H1 (cell line): ENCODE measurements around the gene SPOP. TPM values are rescaled to one million over a fixed set of nuclear protein-coding genes. Genes with fewer than 3 reads are reported as not detected.

Experiments used
- CTCF ChIA-PET: fragments of 300-600 bp; sonication (Branson Sonifier 250); formaldehyde crosslinking; loops from one replicate; lab custom pipeline; 2021; ENCODE audit not compliant: partially characterized antibody; lab: Charles Lee
- POLR2A ChIA-PET: fragments of 300-600 bp; sonication (Branson Sonifier 250); formaldehyde crosslinking; loops from one replicate; lab custom pipeline; 2021; ENCODE audit warnings: inconsistent platforms; ENCODE audit not compliant: partially characterized antibody; lab: Charles Lee
- DNase-seq, 2 experiments: peaks; one replicate each; pipeline versions ENCODE4 v3.0.0 to v3.0.0-alpha.2; 2010 to 2022; ENCODE audit warnings: low spot score in 2 of 2, low read depth in 1 of 2, mixed read lengths in 1 of 2
- FAIRE-seq: peaks from 2 replicates; lab custom pipeline; 2011; peaks lifted over from hg19 to GRCh38; lab: Jason Lieb, UNC
- H2AFZ ChIP-seq: 2 replicates; pipeline ENCODE4 v1.8.1; 2012; ENCODE audit warnings: low read length, inconsistent platforms
- H2AK5ac ChIP-seq: 2 replicates; pipeline ENCODE4 v1.6.1; 2013; ENCODE audit warnings: low read depth, low read length
- H2BK120ac ChIP-seq: replicated peaks from 2 replicates; pipeline ENCODE3; 2013; ENCODE audit warnings: low read depth, low read length, inconsistent platforms
- H2BK12ac ChIP-seq: 2 replicates; pipeline ENCODE4 v1.6.1; 2013; ENCODE audit warnings: low read depth, low read length
- H2BK15ac ChIP-seq: 2 replicates; pipeline ENCODE4 v1.6.1; 2013; ENCODE audit warnings: low read length
- H2BK20ac ChIP-seq: 2 replicates; pipeline ENCODE4 v1.6.1; 2013; ENCODE audit warnings: low read length
- H2BK5ac ChIP-seq: 2 replicates; pipeline ENCODE4 v1.6.1; 2013; ENCODE audit warnings: low read depth, low read length
- H3K14ac ChIP-seq: 2 replicates; pipeline ENCODE4 v1.6.1; 2013; ENCODE audit warnings: inconsistent platforms; ENCODE audit not compliant: insufficient read length
- H3K18ac ChIP-seq: 2 replicates; pipeline ENCODE4 v1.6.1; 2013; ENCODE audit warnings: low read length; ENCODE audit errors: extremely low read depth
- H3K23ac ChIP-seq: 2 replicates; pipeline ENCODE4 v1.6.1; 2013; ENCODE audit warnings: inconsistent platforms; ENCODE audit not compliant: insufficient read length
- H3K23me2 ChIP-seq: 2 replicates; pipeline ENCODE4 v1.6.1; 2013; ENCODE audit warnings: low read depth, low read length
- H3K27ac ChIP-seq: 2 replicates; pipeline ENCODE4 v1.6.1; 2011; ENCODE audit warnings: low read depth, low read length, inconsistent platforms
- H3K27me3 ChIP-seq, 4 experiments: replicated peaks in 1 of 4; 1 replicate in 1 of 4; 2 replicates in 3 of 4; pipeline versions ENCODE4 v1.6.1 to v1.8.1; 2011 to 2013; ENCODE audit warnings: low read length in 3 of 4, mild to moderate bottlenecking in 3 of 4, inconsistent platforms in 2 of 4, mixed read lengths in 2 of 4, moderate library complexity in 1 of 4; ENCODE audit not compliant: control insufficient read depth in 3 of 4, insufficient read depth in 3 of 4; ENCODE audit errors: extremely low read depth in 1 of 4
- H3K36me3 ChIP-seq, 4 experiments: 2 replicates each; pipeline versions ENCODE4 v1.6.1 to v1.8.1; 2011 to 2013; ENCODE audit warnings: mild to moderate bottlenecking in 4 of 4, low read length in 3 of 4, moderate library complexity in 2 of 4, control low read depth in 1 of 4, inconsistent platforms in 1 of 4; ENCODE audit not compliant: insufficient read depth in 4 of 4, control insufficient read depth in 2 of 4
- H3K4ac ChIP-seq: replicated peaks from 2 replicates; pipeline ENCODE3; 2013; ENCODE audit warnings: low read length, low read depth, mixed read lengths, inconsistent platforms; ENCODE audit not compliant: insufficient read length
- H3K4me1 ChIP-seq, 4 experiments: replicated peaks in 1 of 4; 1 replicate in 1 of 4; 2 replicates in 3 of 4; pipeline versions ENCODE4 v1.6.1 to v1.8.1; 2011 to 2013; ENCODE audit warnings: low read length in 3 of 4, inconsistent platforms in 2 of 4, mixed read lengths in 1 of 4; ENCODE audit not compliant: insufficient read depth in 4 of 4, control insufficient read depth in 3 of 4
- H3K4me2 ChIP-seq, 2 experiments: 2 replicates each; pipeline versions ENCODE4 v1.6.1 to v1.8.1; 2011 to 2013; ENCODE audit warnings: low read depth in 2 of 2, low read length in 2 of 2, control low read depth in 1 of 2, inconsistent platforms in 1 of 2, mild to moderate bottlenecking in 1 of 2; ENCODE audit not compliant: insufficient read depth in 1 of 2
- H3K4me3 ChIP-seq, 4 experiments: fragments of 200-600, 300-600 bp in 1 of 4; sonication (generic), shearing (Covaris generic), sonication (Bioruptor Twin) in 1 of 4; 2 replicates each; pipeline versions ENCODE4 v1.5.1 to v1.8.1; 2011 to 2016; ENCODE audit warnings: low read length in 4 of 4, low read depth in 3 of 4, control low read depth in 2 of 4, inconsistent platforms in 2 of 4, mild to moderate bottlenecking in 2 of 4, mixed read lengths in 1 of 4, moderate library complexity in 1 of 4; ENCODE audit not compliant: insufficient read depth in 2 of 4; ENCODE audit errors: extremely low read depth in 1 of 4
- H3K56ac ChIP-seq: replicated peaks from 2 replicates; pipeline ENCODE3; 2013; ENCODE audit warnings: low read depth, mild to moderate bottlenecking, mixed read lengths, low read length, inconsistent platforms; ENCODE audit not compliant: insufficient read length
- H3K79me1 ChIP-seq: 2 replicates; pipeline ENCODE4 v1.6.1; 2013; ENCODE audit warnings: low read depth, low read length, control low read depth
- H3K79me2 ChIP-seq, 2 experiments: 2 replicates each; pipeline versions ENCODE4 v1.6.1 to v1.8.1; 2012 to 2013; ENCODE audit warnings: low read length in 2 of 2, mild to moderate bottlenecking in 2 of 2, inconsistent platforms in 1 of 2; ENCODE audit not compliant: insufficient read depth in 2 of 2, control insufficient read depth in 1 of 2
- H3K9ac ChIP-seq, 4 experiments: replicated peaks in 1 of 4; 1 replicate in 1 of 4; 2 replicates in 3 of 4; pipeline versions ENCODE4 v1.6.1 to v1.8.1; 2011 to 2013; ENCODE audit warnings: low read depth in 3 of 4, low read length in 3 of 4, control low read depth in 2 of 4, mild to moderate bottlenecking in 2 of 4, moderate library complexity in 2 of 4, inconsistent platforms in 1 of 4; ENCODE audit errors: extremely low read depth in 1 of 4
- H3K9me3 ChIP-seq, 2 experiments: 2 replicates each; pipeline versions ENCODE4 v1.6.1 to v1.8.1; 2012 to 2013; ENCODE audit warnings: mild to moderate bottlenecking in 2 of 2, moderate library complexity in 2 of 2, control low read depth in 1 of 2, inconsistent platforms in 1 of 2, low read depth in 1 of 2, low read length in 1 of 2, mixed read lengths in 1 of 2; ENCODE audit not compliant: insufficient read depth in 2 of 2
- H4K20me1 ChIP-seq, 2 experiments: replicated peaks in 1 of 2; 2 replicates each; pipeline versions ENCODE3 to v1.8.1; 2011 to 2013; ENCODE audit warnings: inconsistent platforms in 2 of 2, low read length in 2 of 2, mild to moderate bottlenecking in 1 of 2; ENCODE audit not compliant: insufficient read depth in 2 of 2, control insufficient read depth in 1 of 2
- H4K5ac ChIP-seq: 2 replicates; pipeline ENCODE4 v1.6.1; 2013; ENCODE audit warnings: low read length, low read depth, mixed read lengths, inconsistent platforms; ENCODE audit not compliant: insufficient read length
- H4K8ac ChIP-seq: 2 replicates; pipeline ENCODE4 v1.8.0; 2013; ENCODE audit warnings: mild to moderate bottlenecking, moderate library complexity, low read length, inconsistent platforms; ENCODE audit not compliant: insufficient read depth; ENCODE audit errors: extremely low read depth
- H4K91ac ChIP-seq: replicated peaks from 2 replicates; pipeline ENCODE3; 2013; ENCODE audit warnings: low read length, mixed read lengths, inconsistent platforms; ENCODE audit not compliant: insufficient read length
- BACH1 ChIP-seq: IDR thresholded peaks from 2 replicates; pipeline ENCODE4 v1.6.1; 2012; ENCODE audit warnings: low read length, improper control_type of control experiment
- BRCA1 ChIP-seq: IDR thresholded peaks from 2 replicates; pipeline ENCODE4 v1.6.1; 2012; ENCODE audit warnings: low read depth, low read length, improper control_type of control experiment
- CEBPB ChIP-seq: IDR thresholded peaks from 2 replicates; pipeline ENCODE4 v1.6.1; 2012; ENCODE audit warnings: low read depth, low read length
- CTBP2 ChIP-seq: IDR thresholded peaks from 2 replicates; pipeline ENCODE4 v1.7.0; 2011; ENCODE audit warnings: borderline replicate concordance, mild to moderate bottlenecking, moderate library complexity, mixed read lengths, low read length; ENCODE audit not compliant: insufficient read depth, insufficient read length
- GABPA ChIP-seq: IDR thresholded peaks from 2 replicates; pipeline ENCODE4 v1.6.1; 2011; ENCODE audit warnings: mild to moderate bottlenecking, low read length, moderate library complexity, borderline replicate concordance; ENCODE audit not compliant: insufficient read depth
- GTF2F1 ChIP-seq: IDR thresholded peaks from 2 replicates; pipeline ENCODE4 v1.6.1; 2012; ENCODE audit warnings: low read depth, low read length, improper control_type of control experiment, borderline replicate concordance
- JUND ChIP-seq: IDR thresholded peaks from 2 replicates; pipeline ENCODE4 v1.6.1; 2011; ENCODE audit warnings: mild to moderate bottlenecking, improper control_type of control experiment, low read length
- NRF1 ChIP-seq: IDR thresholded peaks from 2 replicates; pipeline ENCODE4 v1.6.1; 2011; ENCODE audit warnings: mild to moderate bottlenecking, low read depth, low read length, improper control_type of control experiment
- POLR2AphosphoS5 ChIP-seq: IDR thresholded peaks from 2 replicates; pipeline ENCODE4 v1.6.1; 2011; ENCODE audit warnings: low read depth, low read length
- RAD21 ChIP-seq, 2 experiments: IDR thresholded peaks in 1 of 2; conservative IDR thresholded peaks in 1 of 2; 2 replicates each; pipeline ENCODE4 v1.6.1; 2011; ENCODE audit warnings: low read depth in 2 of 2, low read length in 2 of 2, improper control_type of control experiment in 1 of 2, inconsistent platforms in 1 of 2, mild to moderate bottlenecking in 1 of 2, moderate library complexity in 1 of 2
- RNF2 ChIP-seq: fragments of 200-900, 300-1000 bp; sonication (generic); IDR thresholded peaks from 2 replicates; pipeline ENCODE4 v1.7.1; 2016; ENCODE audit warnings: borderline replicate concordance, low read depth, mild to moderate bottlenecking, antibody characterized with exemption, low read length; ENCODE audit not compliant: poor library complexity, severe bottlenecking; ENCODE audit errors: missing control alignments
- YY1 ChIP-seq: IDR thresholded peaks from 2 replicates; pipeline ENCODE4 v1.6.1; 2011; ENCODE audit warnings: low read depth, mild to moderate bottlenecking, low read length
- WGBS, 2 experiments: shearing (Covaris generic) in 1 of 2; methylation state at CpG; one replicate each; pipeline versions ENCODE4 v1.1.6 to v1.1.7; 2013 to 2015; ENCODE audit warnings: low lambda C conversion rate in 2 of 2, mixed read lengths in 2 of 2, inconsistent platforms in 1 of 2, low coverage in 1 of 2, missing lambda C conversion rate in 1 of 2; ENCODE audit not compliant: insufficient replicate concordance in 2 of 2, insufficient coverage in 1 of 2, insufficient read length in 1 of 2; ENCODE audit errors: extremely low coverage in 1 of 2, missing lambda C conversion rate in 1 of 2; 5-methylcytosine and 5-hydroxymethylcytosine counted together
- polyA plus RNA-seq, 7 experiments: library from polyadenylated mRNA; depleted of rRNA in 3 of 7; stranded (reverse) in 5 of 7; unstranded in 2 of 7; fragments of >200 nt in 5 of 7; fragments of 200-250 nt in 2 of 7; gene quantifications; 1 replicate in 5 of 7; 2 replicates in 1 of 7; 4 replicates in 1 of 7; pipeline versions ENCODE4 v1.2.1 to v1.2.3, GENCODE V29; 2011 to 2013; ENCODE audit warnings: missing spikeins in 2 of 7, mixed read lengths in 2 of 7
- total RNA-seq: library from RNA; stranded (reverse); fragmentation: NEBNext Ultra II Directional; extraction: Animal tissue kit (Norgen Biotek cat#: 25700); gene quantifications from 2 replicates; pipeline ENCODE4 v1.2.1, GENCODE V29; 2021

SPOP gene
- total and polyA plus RNA-seq, 2 of the 8 experiments (the other 6 are each of a cell fraction or from before 2014, with no cell fraction given), result 13.3 to 25.6 TPM

DNA sequence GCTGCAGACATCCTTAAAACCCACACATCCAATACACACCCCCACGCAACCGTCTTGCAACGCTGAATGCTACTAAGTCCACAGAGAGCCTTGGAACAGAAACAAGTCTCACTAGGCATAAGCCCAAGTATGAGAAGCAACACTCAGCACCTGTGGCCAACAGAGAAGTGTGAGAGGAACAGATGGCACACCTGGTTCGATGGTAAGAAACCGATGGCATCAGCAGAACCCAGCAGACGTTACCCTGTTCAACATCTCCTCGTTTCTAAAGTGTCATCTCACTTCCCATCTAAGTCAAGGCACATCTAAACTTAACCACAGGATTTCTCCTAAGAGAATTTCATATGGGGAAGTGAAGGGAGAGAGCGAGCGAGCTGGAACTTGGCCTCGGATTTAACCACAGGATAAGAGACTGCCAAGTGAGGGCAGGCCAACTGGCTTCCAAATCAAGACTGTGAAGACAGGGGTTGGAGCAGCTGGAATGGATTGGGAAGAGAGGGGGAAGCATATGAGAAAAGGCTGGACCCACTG lies 61.2 kb downstream of the SPOP start:
- Histone ChIP-seq H2AFZ (no peak overlapping the region), H3K27me3 (no peaks in the 10 kb centered on the region), H2BK120ac (no peak overlapping the region), H3K36me3 (peaks cover 3 to 51% (median 13%) of the 10 kb centered on the region in 4 experiments; a peak in 7 of 8 replicates), H3K18ac (no peak overlapping the region), H3K79me1 (no peaks in the 10 kb centered on the region), H2AK5ac (no peak overlapping the region), H3K9ac (no peak overlapping the region), H3K4me2 (no peak overlapping the region), H3K9me3 (no peaks in the 10 kb centered on the region), H4K20me1 (peaks cover 2 to 7% of the 10 kb centered on the region in 2 experiments), H2BK20ac (no peak overlapping the region), H2BK5ac (no peak overlapping the region), H4K91ac (no peak overlapping the region), H4K5ac (no peak overlapping the region), H3K4me1 (no peaks in the 10 kb centered on the region), H3K27ac (no peak overlapping the region), H3K79me2 (no peaks in the 10 kb centered on the region), H3K23ac (no peak overlapping the region), H2BK15ac (no peak overlapping the region), H3K4ac (no peak overlapping the region), H3K4me3 (no peak overlapping the region), H2BK12ac (no peak overlapping the region), H3K14ac (no peak overlapping the region), H3K56ac (no peak overlapping the region), H4K8ac (no peak overlapping the region), H3K23me2 (no peaks in the 10 kb centered on the region)
- POLR2A ChIA-PET, result interaction anchor here (1.1 kb wide), 1 partner anchor 10 kb away, joined by 4 read pairs; no protein-coding TSS in a partner anchor
- WGBS, 2 experiments, result 95% methylated on average over 10 of the region's 10 CpGs; no CpG with 5 or more reads in 1 of the 2 experiments
- DNase-seq (no peak), FAIRE-seq (no peak)
- CTCF ChIA-PET, result interaction anchor here (0.9 to 1.9 kb wide), 7 partner anchors 10 to 236 kb away, joined by 3 to 8 read pairs (median 5); no protein-coding TSS in a partner anchor
- TF ChIP-seq BRCA1, result no peak
- TF ChIP-seq GABPA, result no peak
- TF ChIP-seq POLR2AphosphoS5, result no peak
- TF ChIP-seq GTF2F1, result no peak
- TF ChIP-seq JUND, result no peak
- no peak for TF ChIP-seq NRF1
- TF ChIP-seq CTBP2, result no peak
- TF ChIP-seq BACH1, result no peak
- no peak for TF ChIP-seq RAD21 (IDR thresholded peaks at IDR 0.05 in 1 of 2, conservative IDR thresholded peaks at IDR 0.05 in 1 of 2; ENCODE audit: low read depth in 2 of 2, low read length in 2 of 2)
- TF ChIP-seq CEBPB, result no peak
- TF ChIP-seq YY1, result no peak
- no peak for TF ChIP-seq RNF2
